Superior temporal gyrus (tissue), 1 donor: ENCODE measurements around the gene KLF11.
"Not testable (repeated sequence)": the region's sequence is repeated elsewhere in the genome, so short reads cannot be mapped to it uniquely, and the experiment has no call there.

Experiments
- DNase-seq: peaks from one replicate; pipeline ENCODE4 v3.0.0-alpha.2; 2016; ENCODE audit errors: extremely low spot score

KLF11 gene

GRCh38 chr2:10009271-10009810 is 34.0 kb upstream of the KLF11 start:
- DNase-seq: no peak

GRCh38 chr2:10009811-10010781 is 33.3 kb upstream of the KLF11 start:
- no peak for DNase-seq

GRCh38 chr2:10010861-10011605 is 32.3 kb upstream of the KLF11 start:
- DNase-seq: not testable (repeated sequence)

GRCh38 chr2:10011606-10012325 is 31.6 kb upstream of the KLF11 start:
- DNase-seq: not testable (repeated sequence)

GRCh38 chr2:10012366-10012962 is 30.9 kb upstream of the KLF11 start:
- DNase-seq: not testable (repeated sequence)

- no peak for DNase-seq
Measured at GRCh38 chr2:10012963-10013461, 30.3 kb upstream of the KLF11 start.

GRCh38 chr2:10013651-10014417 is 29.5 kb upstream of the KLF11 start:
- not testable (repeated sequence) for DNase-seq

- DNase-seq: no peak
Measured at GRCh38 chr2:10014418-10015190, 28.7 kb upstream of the KLF11 start.

- DNase-seq: not testable (repeated sequence)
Measured at GRCh38 chr2:10015376-10015989, 27.9 kb upstream of the KLF11 start.

GRCh38 chr2:10016001-10016801 is 27.1 kb upstream of the KLF11 start:
- no peak for DNase-seq

GRCh38 chr2:10016802-10017258 is 26.5 kb upstream of the KLF11 start:
- DNase-seq: no peak

- DNase-seq: no peak
Measured at GRCh38 chr2:10017313-10017941, 25.9 kb upstream of the KLF11 start.

- DNase-seq: no peak
Measured at GRCh38 chr2:10019174-10019573, 24.2 kb upstream of the KLF11 start.

GRCh38 chr2:10019602-10020400 is 23.5 kb upstream of the KLF11 start:
- DNase-seq: no peak

GRCh38 chr2:10022041-10022421 is 21.3 kb upstream of the KLF11 start:
- DNase-seq: no peak

GRCh38 chr2:10022445-10022844 is 20.9 kb upstream of the KLF11 start:
- no peak for DNase-seq
